ENCODE data around the gene ARSG.

DNA sequence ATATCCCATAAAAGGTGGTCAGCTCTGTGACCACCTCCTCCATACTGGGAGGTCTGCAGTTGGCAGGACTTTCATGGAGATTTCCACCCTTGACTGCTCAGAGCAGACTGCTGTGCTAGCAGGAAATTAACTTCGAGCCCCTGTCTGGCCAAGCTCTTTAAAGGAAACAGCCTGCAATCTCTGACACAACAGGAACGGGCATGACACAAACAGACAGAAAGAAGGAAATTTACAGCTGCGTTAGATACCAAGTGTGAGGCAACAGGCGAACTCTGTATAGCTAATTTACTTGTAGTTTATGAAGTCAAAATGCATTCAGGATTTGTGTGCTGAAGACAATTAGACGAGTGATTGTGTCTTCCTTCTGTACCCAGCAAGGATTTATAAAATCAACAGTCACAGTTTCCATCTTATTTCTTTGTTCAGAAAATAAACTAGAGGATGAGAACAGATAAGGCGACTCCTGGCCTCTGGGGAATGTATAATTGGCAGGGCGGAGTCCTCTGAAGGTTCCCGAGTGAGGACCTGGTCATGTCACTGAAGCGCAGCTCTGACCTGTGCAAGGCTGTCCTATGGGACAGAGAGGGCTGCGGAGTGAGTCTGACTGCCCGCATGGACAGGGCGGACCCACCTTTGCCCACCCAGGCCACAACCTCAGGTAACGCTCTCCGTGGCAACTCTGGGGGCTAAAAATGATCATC is 149.9 kb downstream of the ARSG start:
- TF ChIP-seq POLR2A (IDR thresholded peaks at IDR 0.05; ENCODE audit: low read depth, low read length) = no peak
- TF ChIP-seq, protein P1, sequence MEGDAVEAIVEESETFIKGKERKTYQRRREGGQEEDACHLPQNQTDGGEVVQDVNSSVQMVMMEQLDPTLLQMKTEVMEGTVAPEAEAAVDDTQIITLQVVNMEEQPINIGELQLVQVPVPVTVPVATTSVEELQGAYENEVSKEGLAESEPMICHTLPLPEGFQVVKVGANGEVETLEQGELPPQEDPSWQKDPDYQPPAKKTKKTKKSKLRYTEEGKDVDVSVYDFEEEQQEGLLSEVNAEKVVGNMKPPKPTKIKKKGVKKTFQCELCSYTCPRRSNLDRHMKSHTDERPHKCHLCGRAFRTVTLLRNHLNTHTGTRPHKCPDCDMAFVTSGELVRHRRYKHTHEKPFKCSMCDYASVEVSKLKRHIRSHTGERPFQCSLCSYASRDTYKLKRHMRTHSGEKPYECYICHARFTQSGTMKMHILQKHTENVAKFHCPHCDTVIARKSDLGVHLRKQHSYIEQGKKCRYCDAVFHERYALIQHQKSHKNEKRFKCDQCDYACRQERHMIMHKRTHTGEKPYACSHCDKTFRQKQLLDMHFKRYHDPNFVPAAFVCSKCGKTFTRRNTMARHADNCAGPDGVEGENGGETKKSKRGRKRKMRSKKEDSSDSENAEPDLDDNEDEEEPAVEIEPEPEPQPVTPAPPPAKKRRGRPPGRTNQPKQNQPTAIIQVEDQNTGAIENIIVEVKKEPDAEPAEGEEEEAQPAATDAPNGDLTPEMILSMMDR (conservative IDR thresholded peaks at IDR 0.05; ENCODE audit: low read depth, low read length) = no peak

Data from IMR-90 (cell line).